Measurements from ENCODE around the gene CNGA3. TPM values are rescaled to one million over a fixed set of nuclear protein-coding genes. Genes with fewer than 3 reads are reported as not detected.

The CNGA3 gene
- total RNA-seq, 1 donor, result 0.18 TPM

DNA sequence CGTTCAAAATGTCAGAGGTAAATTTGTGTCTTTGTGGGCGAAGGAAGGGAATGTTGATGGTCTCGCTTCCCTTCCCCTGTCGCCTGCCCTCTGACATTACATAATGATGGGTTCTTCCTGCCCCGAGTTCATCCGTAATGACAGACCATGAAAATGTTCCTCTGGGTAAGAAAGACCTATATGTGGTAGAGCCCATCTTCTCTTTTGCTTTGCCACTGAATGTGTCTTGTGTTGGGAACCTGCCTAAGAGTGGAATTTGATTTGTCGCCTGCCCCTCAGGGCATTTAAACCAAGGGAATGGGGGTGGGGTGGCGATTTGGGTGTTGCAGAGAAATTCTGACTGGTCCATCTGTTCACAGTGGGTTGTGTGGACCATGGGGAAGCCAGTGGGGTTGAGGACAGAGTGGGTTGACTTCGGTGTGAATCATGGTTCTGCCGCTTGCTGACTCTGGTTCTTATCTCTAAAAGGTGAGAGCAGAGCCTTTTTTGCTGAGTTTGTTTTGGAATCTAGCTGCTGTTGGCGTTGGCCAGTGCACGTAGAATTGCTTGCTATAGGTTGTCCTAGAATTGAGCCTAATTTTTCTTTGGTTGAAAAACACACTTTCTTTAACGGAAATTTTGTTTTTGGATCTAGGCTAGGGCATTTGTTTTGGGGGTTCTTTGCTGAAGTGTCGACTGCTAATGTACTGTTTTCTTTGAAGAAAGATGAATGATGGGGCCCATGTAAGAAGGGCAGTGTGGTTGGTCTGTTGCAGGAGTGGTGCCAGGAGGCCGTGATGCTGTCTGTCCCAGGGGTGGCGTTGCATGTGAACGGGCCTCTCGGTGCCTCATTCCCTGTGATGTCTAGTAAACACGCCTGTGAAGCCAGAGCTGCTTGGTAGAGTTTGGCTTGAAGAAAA is 99.7 kb downstream of the CNGA3 start:
- DNase-seq (ENCODE audit: low read depth), result no peak
- peak overlapping the region; percentile 85 for H3K4me3 ChIP-seq (ENCODE audit: low read depth, low read length)
- TF ChIP-seq, protein P1, sequence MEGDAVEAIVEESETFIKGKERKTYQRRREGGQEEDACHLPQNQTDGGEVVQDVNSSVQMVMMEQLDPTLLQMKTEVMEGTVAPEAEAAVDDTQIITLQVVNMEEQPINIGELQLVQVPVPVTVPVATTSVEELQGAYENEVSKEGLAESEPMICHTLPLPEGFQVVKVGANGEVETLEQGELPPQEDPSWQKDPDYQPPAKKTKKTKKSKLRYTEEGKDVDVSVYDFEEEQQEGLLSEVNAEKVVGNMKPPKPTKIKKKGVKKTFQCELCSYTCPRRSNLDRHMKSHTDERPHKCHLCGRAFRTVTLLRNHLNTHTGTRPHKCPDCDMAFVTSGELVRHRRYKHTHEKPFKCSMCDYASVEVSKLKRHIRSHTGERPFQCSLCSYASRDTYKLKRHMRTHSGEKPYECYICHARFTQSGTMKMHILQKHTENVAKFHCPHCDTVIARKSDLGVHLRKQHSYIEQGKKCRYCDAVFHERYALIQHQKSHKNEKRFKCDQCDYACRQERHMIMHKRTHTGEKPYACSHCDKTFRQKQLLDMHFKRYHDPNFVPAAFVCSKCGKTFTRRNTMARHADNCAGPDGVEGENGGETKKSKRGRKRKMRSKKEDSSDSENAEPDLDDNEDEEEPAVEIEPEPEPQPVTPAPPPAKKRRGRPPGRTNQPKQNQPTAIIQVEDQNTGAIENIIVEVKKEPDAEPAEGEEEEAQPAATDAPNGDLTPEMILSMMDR (IDR thresholded peaks at IDR 0.05; ENCODE audit: insufficient read depth, low read length), result no peak

DNA sequence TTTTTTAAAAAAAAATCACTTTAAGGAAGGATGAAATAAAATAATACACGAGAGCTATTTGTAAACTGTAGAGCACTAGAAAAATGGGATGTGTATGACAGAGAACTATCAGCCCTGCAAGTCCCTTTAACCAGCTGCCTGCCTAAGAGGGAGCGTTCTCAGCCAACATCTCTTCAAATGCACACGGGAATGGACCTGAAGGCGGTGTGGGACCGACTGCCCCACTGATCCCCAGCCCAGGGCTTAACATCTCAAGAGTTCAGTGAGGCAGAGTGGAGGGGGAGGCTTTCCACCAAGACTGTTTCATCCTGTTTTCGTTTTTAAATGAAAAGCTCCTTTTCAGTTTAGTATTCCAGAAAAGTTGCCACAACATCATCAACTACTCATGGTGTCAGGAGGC is 100.6 kb downstream of the CNGA3 start:
- TF ChIP-seq, protein P1 (IDR thresholded peaks at IDR 0.05; ENCODE audit: insufficient read depth, low read length), result no peak
- no peak overlapping the region for H3K4me3 ChIP-seq (ENCODE audit: low read depth, low read length)
- DNase-seq (ENCODE audit: low read depth), result no peak

Other genes with a start within 250 kb of the CNGA3 start
- gene INPP4A, start 98.4 kb downstream of the CNGA3 start, total RNA-seq (ENCODE audit: low replicate concordance), result 11.2 and 16.2 TPM in 2 replicates